NK-92 treated with Interleukin-12 subunit alpha and Interleukin-12 subunit beta, amount 100 ng/mL, for 24 hours (cell line): ENCODE measurements around the gene TBRG1.

ENCODE experiments used
- DNase-seq: peaks from one replicate; lab custom pipeline; 2025; lab: John Stamatoyannopoulos, UW

Gene TBRG1

GRCh38 chr11:124612567-124613246 lies 10.0 kb upstream of the TBRG1 start:
- DNase-seq = no peak

GRCh38 chr11:124618863-124619262 lies 3.8 kb upstream of the TBRG1 start:
- no peak for DNase-seq

- no peak for DNase-seq
Observed at GRCh38 chr11:124623861-124624525, 1.3 kb downstream of the TBRG1 start.

- DNase-seq = no peak
Observed at GRCh38 chr11:124625504-124626168, 3.0 kb downstream of the TBRG1 start.

- no peak for DNase-seq
Observed at GRCh38 chr11:124627546-124627945, 4.9 kb downstream of the TBRG1 start.

GRCh38 chr11:124629961-124630360 lies 7.3 kb downstream of the TBRG1 start:
- no peak for DNase-seq

- DNase-seq = no peak
Observed at GRCh38 chr11:124633355-124633754, 10.7 kb downstream of the TBRG1 start.

GRCh38 chr11:124635932-124636331 lies 13.3 kb downstream of the TBRG1 start:
- DNase-seq = no peak

GRCh38 chr11:124638500-124638899 lies 15.8 kb downstream of the TBRG1 start:
- no peak for DNase-seq

- DNase-seq = no peak
Observed at GRCh38 chr11:124639186-124639585, 16.5 kb downstream of the TBRG1 start.

- DNase-seq = no peak
Observed at GRCh38 chr11:124640666-124641065, 18.0 kb downstream of the TBRG1 start.

GRCh38 chr11:124642628-124643027 lies 20.0 kb downstream of the TBRG1 start:
- DNase-seq = no peak

- no peak for DNase-seq
Observed at GRCh38 chr11:124643042-124643604, 20.5 kb downstream of the TBRG1 start.

GRCh38 chr11:124643605-124644425 lies 21.2 kb downstream of the TBRG1 start:
- no peak for DNase-seq

- no peak for DNase-seq
Observed at GRCh38 chr11:124644426-124645280, 22.0 kb downstream of the TBRG1 start.

- DNase-seq = no peak
Observed at GRCh38 chr11:124646148-124646547, 23.5 kb downstream of the TBRG1 start.

- no peak for DNase-seq
Observed at GRCh38 chr11:124648610-124649009, 25.9 kb downstream of the TBRG1 start.

- DNase-seq = no peak
Observed at GRCh38 chr11:124656774-124657630, 34.3 kb downstream of the TBRG1 start.

- no peak for DNase-seq
Observed at GRCh38 chr11:124657904-124658303, 35.2 kb downstream of the TBRG1 start.

GRCh38 chr11:124658501-124658900 lies 35.8 kb downstream of the TBRG1 start:
- DNase-seq = no peak
